Sigmoid colon (tissue), 7 donors: Measurements from ENCODE around the gene C14orf119. TPM values are rescaled to one million over a fixed set of nuclear protein-coding genes. Genes with fewer than 3 reads are reported as not detected.
A peak's percentile ranks its signal among the peaks of the same experiment; 100 is the strongest.

Experiments used
- DNase-seq: peaks from one replicate; pipeline ENCODE4 v3.0.0-alpha.2; 2019
- H3K27ac ChIP-seq, 4 donors: fragments of 200-600 bp; sonication (generic); one replicate each; pipeline ENCODE4 v1.5.1; 2016 to 2019; ENCODE audit warnings: mild to moderate bottlenecking in 1 of 4
- H3K27me3 ChIP-seq, 3 donors: fragments of 200-600 bp; sonication (generic); one replicate each; pipeline ENCODE4 v1.5.1; 2019; ENCODE audit warnings: mild to moderate bottlenecking in 1 of 3
- H3K36me3 ChIP-seq, 4 donors: fragments of 200-600 bp; sonication (generic); one replicate each; pipeline ENCODE4 v1.5.1; 2016 to 2019
- H3K4me1 ChIP-seq, 4 donors: fragments of 200-600 bp; sonication (generic); one replicate each; pipeline ENCODE4 v1.5.1; 2017 to 2019
- H3K4me3 ChIP-seq, 4 donors: fragments of 200-600 bp; sonication (generic); one replicate each; pipeline ENCODE4 v1.5.1; 2017 to 2019; ENCODE audit warnings: mild to moderate bottlenecking in 2 of 4, moderate library complexity in 1 of 4
- H3K9me3 ChIP-seq, 4 donors: fragments of 200-600 bp in 3 of 4; sonication (generic) in 3 of 4; one replicate each; pipeline versions ENCODE4 v1.5.1 to v1.6.1; 2013 to 2019
- EP300 ChIP-seq, 4 donors: sonication (generic); formaldehyde crosslinking; IDR thresholded peaks; one replicate each; pipeline ENCODE4 v1.6.1; 2017; ENCODE audit warnings: antibody characterized with exemption in 4 of 4
- POLR2A ChIP-seq, 2 donors: fragments of 450-650 bp; IDR thresholded peaks; one replicate each; pipeline ENCODE4 v1.6.1; 2016; ENCODE audit warnings: antibody characterized with exemption in 2 of 2, mild to moderate bottlenecking in 2 of 2, moderate library complexity in 2 of 2
- POLR2AphosphoS5 ChIP-seq, 4 donors: sonication (generic); formaldehyde crosslinking; IDR thresholded peaks; one replicate each; pipeline ENCODE4 v1.6.1; 2017; ENCODE audit warnings: antibody characterized with exemption in 4 of 4
- WGBS, 2 donors: extraction: QIAGEN DNeasy Blood & Tissue Kit; methylation state at CpG; one replicate each; pipeline ENCODE4 v1.1.7; 2013; 5-methylcytosine and 5-hydroxymethylcytosine counted together
- intact Hi-C: fragments of 100-400 bp; cut with DNase I; formaldehyde crosslinking; loops from one replicate; pipeline ENCODE4 v1.15.1; 2023
- polyA plus RNA-seq, 3 donors: library from polyadenylated mRNA; stranded (reverse); fragments of 200-250 nt; gene quantifications; one replicate each; pipeline ENCODE4 v1.2.3, GENCODE V29; 2013
- total RNA-seq, 4 donors: library from RNA; depleted of rRNA; stranded (reverse); fragments of >200 nt; gene quantifications; one replicate each; pipeline ENCODE4 v1.1.0, GENCODE V29; 2016
- TF ChIP-seq, protein P1 (sequence below), 4 experiments: fragments of 450-650 bp in 3 of 4; fragments of 200-600 bp in 1 of 4; IDR thresholded peaks; one replicate each; pipeline ENCODE4 v1.5.1; 2016 to 2019; ENCODE audit warnings: antibody characterized with exemption in 4 of 4, mild to moderate bottlenecking in 3 of 4, moderate library complexity in 2 of 4
- donor health status: healthy with polysubstance abuse.
- donor health status: Bipolar disorder and iron deficiency.
- donor health status: healthy.

Gene C14orf119
- total and polyA plus RNA-seq, 7 donors: 22.4 to 94.3 (median 38.9) TPM

DNA sequence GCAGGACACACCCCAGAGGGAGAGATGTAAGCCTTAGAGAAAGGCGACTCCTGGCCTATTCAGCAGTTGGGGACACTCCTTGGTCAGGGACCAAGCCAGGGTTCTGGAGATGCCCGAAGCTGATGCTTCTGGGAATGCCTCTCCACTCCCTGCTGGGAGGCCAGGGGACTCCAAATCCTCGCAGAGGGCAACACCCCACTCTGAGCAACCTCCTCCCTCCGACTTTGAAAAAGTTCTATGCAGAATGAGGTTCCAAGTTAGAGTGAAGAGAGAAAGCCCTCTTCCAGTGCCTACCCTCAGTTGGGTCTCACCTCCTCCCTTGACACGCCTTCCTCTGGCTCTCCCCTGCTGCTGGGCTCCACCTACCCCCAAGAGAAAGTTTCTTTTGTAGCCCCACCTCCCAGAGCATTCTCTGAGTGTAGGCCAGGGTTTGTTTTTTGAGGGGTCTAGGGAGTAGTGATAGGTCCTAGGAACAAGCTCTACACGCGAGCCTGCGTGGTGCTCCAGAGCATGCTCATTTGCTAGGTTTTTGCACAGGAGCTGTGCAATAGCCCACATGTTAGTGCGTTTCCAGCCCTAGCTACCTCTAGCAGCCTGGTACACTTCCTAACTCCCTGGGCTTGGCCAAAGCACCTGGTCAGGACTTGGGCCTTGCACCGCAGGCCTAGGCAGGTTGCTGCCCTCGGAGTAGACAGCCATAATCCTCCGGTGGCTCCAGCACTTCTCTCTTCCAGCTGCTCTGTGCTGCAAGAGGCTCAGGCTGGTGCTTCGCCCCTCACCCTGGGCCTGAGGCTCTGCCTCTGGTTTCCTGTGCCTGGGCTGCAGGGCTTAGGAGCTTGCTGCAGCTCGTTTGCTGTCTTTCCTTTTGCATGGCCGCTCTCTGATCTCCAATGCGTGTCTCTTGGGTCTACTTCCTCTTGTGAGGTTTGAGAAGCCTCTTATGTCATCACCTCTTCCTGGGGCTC is 24.3 kb downstream of the C14orf119 start:
- TF ChIP-seq POLR2AphosphoS5 (IDR thresholded peaks at IDR 0.05): no peak
- no peak for TF ChIP-seq EP300 (IDR thresholded peaks at IDR 0.05)
- TF ChIP-seq POLR2A (IDR thresholded peaks at IDR 0.05): no peak
- intact Hi-C loops: loop anchor here (1.0 kb wide), 1 partner anchor 68 kb away; no protein-coding TSS in a partner anchor
- no peaks in the 10 kb centered on the region for H3K9me3 ChIP-seq
- no peak overlapping the region for H3K27ac ChIP-seq
- peaks cover 0 to 6% (median 0%) of the 10 kb centered on the region in 3 donors for H3K27me3 ChIP-seq
- peaks cover 0 to 11% (median 9%) of the 10 kb centered on the region in 4 donors for H3K4me1 ChIP-seq
- DNase-seq: peak; percentile 55
- H3K36me3 ChIP-seq: no peaks in the 10 kb centered on the region
- WGBS, 2 donors: 61 to 78% methylated on average over 16 of the region's 16 CpGs
- no peak overlapping the region for H3K4me3 ChIP-seq

DNA sequence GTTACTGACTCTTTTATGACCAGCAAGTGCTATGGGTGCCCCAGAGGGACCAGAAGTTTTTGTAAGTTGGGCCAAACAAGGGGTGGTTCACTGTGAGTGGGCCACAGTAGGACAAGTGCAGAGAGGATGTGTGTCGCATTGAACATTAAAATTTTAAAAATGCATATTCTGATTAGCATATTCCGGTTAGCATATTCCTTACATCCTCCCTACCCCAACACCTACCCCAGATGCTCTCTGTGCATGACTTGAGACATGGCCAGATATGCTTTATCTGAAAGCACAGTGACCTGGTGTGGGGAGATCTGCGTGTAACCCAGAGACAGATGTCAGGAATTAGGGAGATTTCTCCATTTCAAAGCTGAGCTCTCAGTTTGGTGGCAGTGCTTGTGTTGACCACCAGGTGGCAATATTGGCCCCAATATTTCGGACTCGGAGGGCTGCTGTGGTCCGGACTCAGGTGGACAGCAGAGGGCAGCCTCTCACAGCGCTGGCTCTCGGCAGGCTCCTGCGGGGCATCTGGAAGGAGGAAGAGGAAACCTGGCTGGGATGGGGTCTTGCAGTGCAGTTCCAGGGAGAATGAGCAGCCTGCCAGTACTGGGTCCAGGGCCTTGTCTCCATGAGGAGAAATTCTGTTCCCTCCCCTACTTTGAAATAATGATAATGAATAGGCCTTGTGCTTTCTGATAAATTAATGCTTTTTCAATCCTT is 25.4 kb downstream of the C14orf119 start:
- 15 to 17% methylated on average over 9 of the region's 9 CpGs for WGBS, 2 donors
- no peaks in the 10 kb centered on the region for H3K9me3 ChIP-seq
- peak; percentile 96 for DNase-seq
- no peaks in the 10 kb centered on the region for H3K36me3 ChIP-seq
- H3K4me1 ChIP-seq: peaks cover 0 to 11% (median 9%) of the 10 kb centered on the region in 4 donors
- TF ChIP-seq, protein P1, sequence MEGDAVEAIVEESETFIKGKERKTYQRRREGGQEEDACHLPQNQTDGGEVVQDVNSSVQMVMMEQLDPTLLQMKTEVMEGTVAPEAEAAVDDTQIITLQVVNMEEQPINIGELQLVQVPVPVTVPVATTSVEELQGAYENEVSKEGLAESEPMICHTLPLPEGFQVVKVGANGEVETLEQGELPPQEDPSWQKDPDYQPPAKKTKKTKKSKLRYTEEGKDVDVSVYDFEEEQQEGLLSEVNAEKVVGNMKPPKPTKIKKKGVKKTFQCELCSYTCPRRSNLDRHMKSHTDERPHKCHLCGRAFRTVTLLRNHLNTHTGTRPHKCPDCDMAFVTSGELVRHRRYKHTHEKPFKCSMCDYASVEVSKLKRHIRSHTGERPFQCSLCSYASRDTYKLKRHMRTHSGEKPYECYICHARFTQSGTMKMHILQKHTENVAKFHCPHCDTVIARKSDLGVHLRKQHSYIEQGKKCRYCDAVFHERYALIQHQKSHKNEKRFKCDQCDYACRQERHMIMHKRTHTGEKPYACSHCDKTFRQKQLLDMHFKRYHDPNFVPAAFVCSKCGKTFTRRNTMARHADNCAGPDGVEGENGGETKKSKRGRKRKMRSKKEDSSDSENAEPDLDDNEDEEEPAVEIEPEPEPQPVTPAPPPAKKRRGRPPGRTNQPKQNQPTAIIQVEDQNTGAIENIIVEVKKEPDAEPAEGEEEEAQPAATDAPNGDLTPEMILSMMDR (IDR thresholded peaks at IDR 0.05): peak; percentile 99 to 100 (median 100)
- TF ChIP-seq POLR2A (IDR thresholded peaks at IDR 0.05): no peak
- TF ChIP-seq POLR2AphosphoS5 (IDR thresholded peaks at IDR 0.05): peak in 1 of 4 donors; percentile 33
- TF ChIP-seq EP300 (IDR thresholded peaks at IDR 0.05): no peak
- H3K27me3 ChIP-seq: peaks cover 0 to 4% (median 0%) of the 10 kb centered on the region in 3 donors
- peak overlapping the region in 1 of 4 donors; percentile 45 for H3K27ac ChIP-seq
- intact Hi-C loops: loop anchor here (1.0 kb wide), 1 partner anchor 67 kb away; no protein-coding TSS in a partner anchor
- H3K4me3 ChIP-seq: no peak overlapping the region

- no peak overlapping the region for H3K4me3 ChIP-seq
- H3K4me1 ChIP-seq: peaks cover 0 to 11% (median 9%) of the 10 kb centered on the region in 4 donors
- H3K27me3 ChIP-seq: peaks cover 0 to 4% (median 0%) of the 10 kb centered on the region in 3 donors
- DNase-seq: peak; percentile 80
- intact Hi-C loops: no loop called here
- H3K27ac ChIP-seq: peak overlapping the region in 1 of 4 donors; percentile 45
- H3K36me3 ChIP-seq: no peaks in the 10 kb centered on the region
- peak in 1 of 4 donors; percentile 35 for TF ChIP-seq POLR2AphosphoS5 (IDR thresholded peaks at IDR 0.05)
- TF ChIP-seq, protein P1 (IDR thresholded peaks at IDR 0.05): no peak
- WGBS, 2 donors: 42 to 66% methylated on average over 6 of the region's 6 CpGs
- H3K9me3 ChIP-seq: no peaks in the 10 kb centered on the region
Observed at GRCh38 chr14:23121361-23121771, 26.1 kb downstream of the C14orf119 start.

DNA sequence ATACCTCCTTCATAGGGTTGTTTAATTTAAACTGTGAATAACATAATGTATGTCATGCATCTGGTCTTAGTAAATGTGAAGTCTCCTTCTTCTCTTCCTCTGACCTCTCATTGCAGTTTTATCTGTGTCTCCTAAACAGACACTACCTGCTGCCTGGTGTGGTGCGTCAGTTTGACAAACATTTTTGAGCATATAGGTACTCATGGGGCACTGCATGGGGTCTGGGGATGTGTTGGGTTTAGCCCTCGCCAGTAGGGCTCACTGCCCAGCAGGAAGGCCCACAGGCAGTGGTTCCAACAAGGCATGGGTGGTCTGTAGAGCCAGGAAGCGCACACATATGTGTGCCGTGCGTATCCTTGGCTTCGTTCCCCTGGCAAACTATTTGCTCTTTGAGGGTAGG is 26.8 kb downstream of the C14orf119 start:
- H3K9me3 ChIP-seq: no peaks in the 10 kb centered on the region
- H3K36me3 ChIP-seq: no peaks in the 10 kb centered on the region
- H3K27me3 ChIP-seq: peaks cover 0 to 4% (median 0%) of the 10 kb centered on the region in 3 donors
- H3K27ac ChIP-seq: no peak overlapping the region
- intact Hi-C loops: no loop called here
- DNase-seq: peak; percentile 55
- H3K4me3 ChIP-seq: no peak overlapping the region
- peaks cover 0 to 11% (median 9%) of the 10 kb centered on the region in 4 donors for H3K4me1 ChIP-seq
- TF ChIP-seq POLR2A (IDR thresholded peaks at IDR 0.05): no peak
- TF ChIP-seq EP300 (IDR thresholded peaks at IDR 0.05): no peak
- TF ChIP-seq, protein P1 (IDR thresholded peaks at IDR 0.05): no peak
- no peak for TF ChIP-seq POLR2AphosphoS5 (IDR thresholded peaks at IDR 0.05)
- 96% methylated on average over 6 of the region's 6 CpGs for WGBS, 2 donors
